Nephron (organoid): ENCODE data around the gene NOP53.
"Not testable (repeated sequence)": the region's sequence is repeated elsewhere in the genome, so short reads cannot be mapped to it uniquely, and the experiment has no call there.

ENCODE experiments used
- H3K27ac Mint-ChIP-seq, 3 experiments: 2 replicates each; pipeline ENCODE4 v1.8.0; 2020; ENCODE audit warnings: mixed read lengths in 3 of 3, mild to moderate bottlenecking in 2 of 3, moderate library complexity in 1 of 3
- H3K27me3 Mint-ChIP-seq: 2 replicates; pipeline ENCODE4 v1.8.0; 2021; ENCODE audit warnings: low read depth, mild to moderate bottlenecking, moderate library complexity, mixed read lengths
- H3K36me3 Mint-ChIP-seq: 2 replicates; pipeline ENCODE4 v1.8.0; 2020; ENCODE audit warnings: low read depth, mixed read lengths
- H3K4me1 Mint-ChIP-seq: 2 replicates; pipeline ENCODE4 v1.8.0; 2020; ENCODE audit warnings: mixed read lengths
- H3K4me3 Mint-ChIP-seq, 3 experiments: 2 replicates each; pipeline ENCODE4 v1.8.0; 2020; ENCODE audit warnings: mild to moderate bottlenecking in 3 of 3, mixed read lengths in 3 of 3, moderate library complexity in 2 of 3
- H3K9me3 Mint-ChIP-seq: 2 replicates; pipeline ENCODE4 v1.8.0; 2020; ENCODE audit warnings: mixed read lengths
- TF ChIP-seq, protein P1 (sequence below), 3 experiments: fragments of 200-600 bp; sonication (generic); IDR thresholded peaks; one replicate each; pipeline ENCODE4 v1.5.0; 2021; ENCODE audit warnings: antibody characterized with exemption in 3 of 3; ENCODE audit not compliant: unreplicated experiment in 3 of 3

The NOP53 gene

GRCh38 chr19:47760632-47760999, 15.3 kb downstream of the NOP53 start:
- TF ChIP-seq, protein P1, sequence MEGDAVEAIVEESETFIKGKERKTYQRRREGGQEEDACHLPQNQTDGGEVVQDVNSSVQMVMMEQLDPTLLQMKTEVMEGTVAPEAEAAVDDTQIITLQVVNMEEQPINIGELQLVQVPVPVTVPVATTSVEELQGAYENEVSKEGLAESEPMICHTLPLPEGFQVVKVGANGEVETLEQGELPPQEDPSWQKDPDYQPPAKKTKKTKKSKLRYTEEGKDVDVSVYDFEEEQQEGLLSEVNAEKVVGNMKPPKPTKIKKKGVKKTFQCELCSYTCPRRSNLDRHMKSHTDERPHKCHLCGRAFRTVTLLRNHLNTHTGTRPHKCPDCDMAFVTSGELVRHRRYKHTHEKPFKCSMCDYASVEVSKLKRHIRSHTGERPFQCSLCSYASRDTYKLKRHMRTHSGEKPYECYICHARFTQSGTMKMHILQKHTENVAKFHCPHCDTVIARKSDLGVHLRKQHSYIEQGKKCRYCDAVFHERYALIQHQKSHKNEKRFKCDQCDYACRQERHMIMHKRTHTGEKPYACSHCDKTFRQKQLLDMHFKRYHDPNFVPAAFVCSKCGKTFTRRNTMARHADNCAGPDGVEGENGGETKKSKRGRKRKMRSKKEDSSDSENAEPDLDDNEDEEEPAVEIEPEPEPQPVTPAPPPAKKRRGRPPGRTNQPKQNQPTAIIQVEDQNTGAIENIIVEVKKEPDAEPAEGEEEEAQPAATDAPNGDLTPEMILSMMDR (IDR thresholded peaks at IDR 0.05; ENCODE audit: unreplicated experiment in 3 of 3), result no peak
- peaks cover 30% of the 10 kb centered on the region for H3K36me3 Mint-ChIP-seq
- no peaks in the 10 kb centered on the region for H3K4me1 Mint-ChIP-seq
- no peak overlapping the region for H3K4me3 Mint-ChIP-seq
- no peaks in the 10 kb centered on the region for H3K9me3 Mint-ChIP-seq
- no peak overlapping the region for H3K27ac Mint-ChIP-seq
- peaks cover 4% of the 10 kb centered on the region for H3K27me3 Mint-ChIP-seq

DNA sequence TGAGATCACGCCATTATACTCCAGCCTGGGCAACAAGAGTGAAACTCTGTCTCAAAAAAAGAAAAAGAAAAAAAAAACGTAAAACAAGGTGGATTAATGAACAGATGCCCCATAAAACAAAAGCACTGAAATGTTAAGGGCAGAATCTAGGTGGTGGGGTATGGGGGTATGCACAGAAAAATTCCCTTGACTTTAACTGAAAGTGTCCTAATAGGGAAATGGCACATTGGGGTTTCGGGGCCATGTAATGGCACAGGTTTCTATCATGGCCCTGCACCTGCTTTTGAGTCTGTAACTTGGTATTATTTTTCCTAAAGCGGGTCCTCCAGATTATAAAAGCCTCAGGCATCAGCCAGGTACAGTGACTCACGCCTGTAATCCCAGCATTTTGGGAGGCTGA, 16.2 kb downstream of the NOP53 start:
- no peaks in the 10 kb centered on the region for H3K9me3 Mint-ChIP-seq
- H3K36me3 Mint-ChIP-seq, result peaks cover 29% of the 10 kb centered on the region
- peaks cover 4% of the 10 kb centered on the region for H3K27me3 Mint-ChIP-seq
- H3K27ac Mint-ChIP-seq, result no peak overlapping the region
- no peaks in the 10 kb centered on the region for H3K4me1 Mint-ChIP-seq
- TF ChIP-seq, protein P1 (IDR thresholded peaks at IDR 0.05; ENCODE audit: unreplicated experiment in 3 of 3), result no peak
- no peak overlapping the region for H3K4me3 Mint-ChIP-seq

- H3K4me3 Mint-ChIP-seq, result no peak overlapping the region
- H3K36me3 Mint-ChIP-seq, result peaks cover 23% of the 10 kb centered on the region
- no peaks in the 10 kb centered on the region for H3K9me3 Mint-ChIP-seq
Observed at GRCh38 chr19:47762151-47762550, 16.8 kb downstream of the NOP53 start.

GRCh38 chr19:47762615-47763308, 17.4 kb downstream of the NOP53 start:
- TF ChIP-seq, protein P1 (IDR thresholded peaks at IDR 0.05; ENCODE audit: unreplicated experiment in 3 of 3), result no peak
- H3K36me3 Mint-ChIP-seq, result peaks cover 17% of the 10 kb centered on the region
- H3K4me3 Mint-ChIP-seq, result no peak overlapping the region
- H3K27ac Mint-ChIP-seq, result peak overlapping the region in 1 of 3 experiments; percentile 26
- H3K27me3 Mint-ChIP-seq, result peaks cover 9% of the 10 kb centered on the region
- no peaks in the 10 kb centered on the region for H3K4me1 Mint-ChIP-seq
- H3K9me3 Mint-ChIP-seq, result no peaks in the 10 kb centered on the region

More at GRCh38 chr19:47762151-47762550, 16.8 kb downstream of the NOP53 start:
- Mint-ChIP-seq H3K4me1 (no peaks in the 10 kb centered on the region), H3K27ac (no peak overlapping the region), H3K27me3 (peaks cover 7% of the 10 kb centered on the region)
- TF ChIP-seq, protein P1 (IDR thresholded peaks at IDR 0.05; ENCODE audit: unreplicated experiment in 3 of 3), result no peak

- H3K4me1 Mint-ChIP-seq, H3K4me3 Mint-ChIP-seq, H3K27ac Mint-ChIP-seq, H3K36me3 Mint-ChIP-seq, H3K9me3 Mint-ChIP-seq, H3K27me3 Mint-ChIP-seq: not testable (repeated sequence)
Observed at GRCh38 chr19:47764705-47765104, 19.4 kb downstream of the NOP53 start.

- no peaks in the 10 kb centered on the region for H3K4me1 Mint-ChIP-seq
- H3K27ac Mint-ChIP-seq, result no peak overlapping the region
- TF ChIP-seq, protein P1 (IDR thresholded peaks at IDR 0.05; ENCODE audit: unreplicated experiment in 3 of 3), result peak; percentile 64 to 70 (median 69)
- no peaks in the 10 kb centered on the region for H3K36me3 Mint-ChIP-seq
- H3K9me3 Mint-ChIP-seq, result no peaks in the 10 kb centered on the region
- no peak overlapping the region for H3K4me3 Mint-ChIP-seq
- peaks cover 9% of the 10 kb centered on the region for H3K27me3 Mint-ChIP-seq
Observed at GRCh38 chr19:47765523-47766358, 20.4 kb downstream of the NOP53 start.
